A673 (cell line): ENCODE results near the gene GPHN. TPM values are rescaled to one million over a fixed set of nuclear protein-coding genes. Genes with fewer than 3 reads are reported as not detected.
A peak's percentile ranks its signal among the peaks of the same experiment; 100 is the strongest.

Experiments used
- BruUV-seq: library from RNA; stranded (reverse); fragments of 400-500 nt; replicated peaks from 2 replicates; lab custom pipeline; 2021; lab: Mats Ljungman, UMichigan
- CTCF ChIA-PET: fragments of 300-600 bp; sonication (Branson Sonifier 250); formaldehyde crosslinking; loops from one replicate; lab custom pipeline; 2022; ENCODE audit warnings: antibody characterized with exemption; lab: Charles Lee
- POLR2A ChIA-PET: fragments of 300-600 bp; sonication (Branson Sonifier 250); formaldehyde crosslinking; loops from one replicate; lab custom pipeline; 2022; ENCODE audit warnings: antibody characterized with exemption; ENCODE audit not compliant: low non-redundant PET; lab: Charles Lee
- DNase-seq: peaks from one replicate; pipeline ENCODE4 v3.0.0-alpha.2; 2015; ENCODE audit warnings: low spot score
- H3K27ac ChIP-seq: fragments of 200-600 bp; sonication (generic); 2 replicates; pipeline ENCODE4 v1.5.1; 2016; ENCODE audit warnings: mixed run types, low read depth, mild to moderate bottlenecking, mixed read lengths, antibody characterized with exemption, low read length; ENCODE audit not compliant: poor library complexity, severe bottlenecking
- H3K27me3 ChIP-seq: fragments of 200-600 bp; sonication (generic); replicated peaks from 2 replicates; pipeline ENCODE4 v1.6.1; 2017; ENCODE audit warnings: mixed run types, low read depth, mild to moderate bottlenecking, mixed read lengths, antibody characterized with exemption, low read length; ENCODE audit not compliant: insufficient read depth, poor library complexity
- H3K36me3 ChIP-seq: fragments of 200-600 bp; sonication (generic); 2 replicates; pipeline ENCODE4 v1.6.1; 2016; ENCODE audit warnings: mixed run types, mild to moderate bottlenecking, mixed read lengths, antibody characterized with exemption, low read length; ENCODE audit not compliant: insufficient read depth, poor library complexity, severe bottlenecking
- H3K4me1 ChIP-seq: fragments of 200-600 bp; sonication (generic); 2 replicates; pipeline ENCODE4 v1.6.1; 2017; ENCODE audit warnings: mixed run types, mild to moderate bottlenecking, mixed read lengths, antibody characterized with exemption, low read length; ENCODE audit not compliant: insufficient read depth, poor library complexity, severe bottlenecking
- H3K4me3 ChIP-seq: fragments of 200-600 bp; sonication (generic); 2 replicates; pipeline ENCODE4 v1.5.1; 2016; ENCODE audit warnings: low read depth, mixed run types, mild to moderate bottlenecking, mixed read lengths, low read length; ENCODE audit not compliant: poor library complexity, severe bottlenecking
- H3K9me3 ChIP-seq: fragments of 200-600 bp; sonication (generic); 2 replicates; pipeline ENCODE4 v1.6.1; 2016; ENCODE audit warnings: mixed run types, low read depth, mild to moderate bottlenecking, mixed read lengths, antibody characterized with exemption, low read length; ENCODE audit not compliant: poor library complexity, severe bottlenecking
- EZH2 ChIP-seq: fragments of 200-600 bp; sonication (generic); IDR thresholded peaks from 2 replicates; pipeline ENCODE4 v1.6.1; 2017; ENCODE audit warnings: borderline replicate concordance, low read depth, mild to moderate bottlenecking, mixed read lengths, antibody characterized with exemption, low read length; ENCODE audit not compliant: poor library complexity, severe bottlenecking
- intact Hi-C: fragments of 100-400 bp; cut with micrococcal nuclease; formaldehyde crosslinking; loops from one replicate; pipeline ENCODE4 v1.10.0; 2022; ENCODE audit not compliant: unreplicated experiment
- total RNA-seq: library from RNA; stranded (reverse); gene quantifications from 2 replicates; pipeline ENCODE4 v1.2.3, GENCODE V29; 2021
- TF ChIP-seq, protein P1 (sequence below): fragments of 300-800, 200-600 bp; sonication (generic); conservative IDR thresholded peaks from 2 replicates; pipeline ENCODE4 v1.5.1; 2017; ENCODE audit warnings: low read depth, mild to moderate bottlenecking, antibody characterized with exemption, low read length, moderate library complexity, mixed read lengths

The GPHN gene
- total RNA-seq, 1 experiment from 2014 or later, result 30.3 TPM

GRCh38 chr14:66638689-66639088, 130.7 kb downstream of the GPHN start:
- intact Hi-C loops, result no loop called here
- H3K27me3 ChIP-seq, result no peaks in the 10 kb centered on the region
- no peaks in the 10 kb centered on the region for H3K36me3 ChIP-seq
- ChIA-PET CTCF (no interaction called here), POLR2A (no interaction called here)
- no peak overlapping the region for H3K27ac ChIP-seq
- H3K9me3 ChIP-seq, result no peaks in the 10 kb centered on the region
- no TSS peak for BruUV-seq
- no peak overlapping the region for H3K4me3 ChIP-seq
- peak; percentile 8 for DNase-seq
- TF ChIP-seq, protein P1, sequence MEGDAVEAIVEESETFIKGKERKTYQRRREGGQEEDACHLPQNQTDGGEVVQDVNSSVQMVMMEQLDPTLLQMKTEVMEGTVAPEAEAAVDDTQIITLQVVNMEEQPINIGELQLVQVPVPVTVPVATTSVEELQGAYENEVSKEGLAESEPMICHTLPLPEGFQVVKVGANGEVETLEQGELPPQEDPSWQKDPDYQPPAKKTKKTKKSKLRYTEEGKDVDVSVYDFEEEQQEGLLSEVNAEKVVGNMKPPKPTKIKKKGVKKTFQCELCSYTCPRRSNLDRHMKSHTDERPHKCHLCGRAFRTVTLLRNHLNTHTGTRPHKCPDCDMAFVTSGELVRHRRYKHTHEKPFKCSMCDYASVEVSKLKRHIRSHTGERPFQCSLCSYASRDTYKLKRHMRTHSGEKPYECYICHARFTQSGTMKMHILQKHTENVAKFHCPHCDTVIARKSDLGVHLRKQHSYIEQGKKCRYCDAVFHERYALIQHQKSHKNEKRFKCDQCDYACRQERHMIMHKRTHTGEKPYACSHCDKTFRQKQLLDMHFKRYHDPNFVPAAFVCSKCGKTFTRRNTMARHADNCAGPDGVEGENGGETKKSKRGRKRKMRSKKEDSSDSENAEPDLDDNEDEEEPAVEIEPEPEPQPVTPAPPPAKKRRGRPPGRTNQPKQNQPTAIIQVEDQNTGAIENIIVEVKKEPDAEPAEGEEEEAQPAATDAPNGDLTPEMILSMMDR, result no peak
- no peak for TF ChIP-seq EZH2
- H3K4me1 ChIP-seq, result no peaks in the 10 kb centered on the region

DNA sequence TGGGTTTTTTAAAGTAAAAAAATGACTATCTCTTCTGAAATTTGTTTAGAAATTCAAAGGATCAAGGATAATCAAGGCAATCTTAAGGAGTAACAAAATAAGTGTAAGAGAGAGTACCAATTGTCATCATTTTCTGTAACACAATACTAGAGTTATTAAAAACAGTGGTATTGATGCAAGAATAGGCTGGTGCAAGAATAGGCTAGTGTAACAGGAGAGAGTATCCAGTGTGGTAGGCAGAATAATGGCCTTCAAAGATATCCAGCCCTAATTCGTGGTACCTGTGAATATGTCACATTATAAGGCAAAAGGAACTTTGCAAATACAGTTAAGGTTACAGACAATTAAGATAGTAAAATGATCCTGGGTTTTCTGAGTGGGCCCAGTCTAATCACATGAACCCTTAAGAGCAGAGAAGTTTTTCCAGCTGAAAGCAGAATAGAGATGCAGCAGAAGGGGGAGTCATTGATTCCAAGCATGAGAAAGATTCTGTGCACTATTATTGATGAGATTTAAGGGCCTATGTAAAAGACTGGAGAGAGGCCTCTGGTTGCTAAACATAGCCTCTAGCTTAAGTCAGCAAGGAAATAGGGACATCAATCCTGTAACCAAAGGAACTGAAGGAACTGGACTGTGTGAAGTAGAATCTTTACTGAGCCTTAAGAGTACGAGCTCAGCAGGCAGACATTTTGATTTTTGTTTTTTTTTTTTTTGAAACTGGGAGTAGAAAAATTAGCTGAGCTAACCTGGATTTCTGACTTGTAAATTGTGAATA, 134.1 kb downstream of the GPHN start:
- DNase-seq, result no peak
- intact Hi-C loops, result no loop called here
- no peaks in the 10 kb centered on the region for H3K4me1 ChIP-seq
- CTCF ChIA-PET, result no interaction called here
- POLR2A ChIA-PET, result no interaction called here
- H3K4me3 ChIP-seq, result no peak overlapping the region
- BruUV-seq, result no TSS peak
- H3K9me3 ChIP-seq, result no peaks in the 10 kb centered on the region
- H3K27me3 ChIP-seq, result no peaks in the 10 kb centered on the region
- TF ChIP-seq, protein P1, result no peak
- H3K36me3 ChIP-seq, result no peaks in the 10 kb centered on the region
- H3K27ac ChIP-seq, result no peak overlapping the region

GRCh38 chr14:66643344-66643743, 135.4 kb downstream of the GPHN start:
- Histone ChIP-seq H3K9me3 (no peaks in the 10 kb centered on the region), H3K4me3 (no peak overlapping the region), H3K27ac (no peak overlapping the region), H3K4me1 (no peaks in the 10 kb centered on the region), H3K36me3 (no peaks in the 10 kb centered on the region), H3K27me3 (no peaks in the 10 kb centered on the region)
- ChIA-PET POLR2A (interaction anchor here (0.6 kb wide), 1 partner anchor 347 kb away, joined by 3 read pairs; no protein-coding TSS in a partner anchor), CTCF (interaction anchor here (0.6 kb wide), 1 partner anchor 637 kb away, joined by 7 read pairs; no protein-coding TSS in a partner anchor)
- DNase-seq, result no peak
- no TSS peak for BruUV-seq
- TF ChIP-seq, protein P1, result no peak
- TF ChIP-seq EZH2, result no peak
- intact Hi-C loops, result no loop called here
